K562 (cell line): ENCODE measurements around the gene TCF7. TPM values are rescaled to one million over a fixed set of nuclear protein-coding genes. Genes with fewer than 3 reads are reported as not detected.

Source experiments
- ATAC-seq: fragments of 200-7000 bp; cut with Tn5 transposase; 3 replicates; pipeline ENCODE4 v1.9.1; 2020; ENCODE audit warnings: moderate library complexity
- BruUV-seq: library from RNA; stranded (reverse); fragments of 400-500 nt; replicated peaks from 2 replicates; lab custom pipeline; 2021; lab: Mats Ljungman, UMichigan
- CTCF ChIA-PET: fragments of 300-600 bp; formaldehyde crosslinking; extraction: SDS; loops from one replicate; lab custom pipeline; 2021; ENCODE audit warnings: low intra/inter-chr PET ratio; lab: Yijun Ruan, JAX
- POLR2A ChIA-PET: fragments of 300-600, 350-650 bp; sonication (Branson Sonifier 250); formaldehyde crosslinking; extraction: SDS; loops from one replicate; lab custom pipeline; 2021; ENCODE audit warnings: antibody characterized with exemption, inconsistent platforms; lab: Yijun Ruan, JAX
- DNase-seq, 4 experiments: peaks; one replicate each; pipeline versions ENCODE4 v3.0.0 to v3.0.0-alpha.2; 2011 to 2018; ENCODE audit warnings: low spot score in 3 of 4, mixed read lengths in 3 of 4; ENCODE audit errors: extremely low read depth in 1 of 4
- FAIRE-seq: peaks from 2 replicates; lab custom pipeline; 2011; peaks lifted over from hg19 to GRCh38; lab: Jason Lieb, UNC
- H2AFZ ChIP-seq: 2 replicates; pipeline ENCODE4 v1.6.0; 2011; ENCODE audit warnings: low read depth, low read length, control low read depth, inconsistent platforms
- H3K27ac ChIP-seq: fragments of 200-600 bp; 3 replicates; pipeline ENCODE4 v1.8.0; 2011; ENCODE audit warnings: low read depth, mild to moderate bottlenecking, control low read depth, inconsistent platforms, low read length, moderate library complexity, mixed read lengths; ENCODE audit errors: extremely low read depth
- H3K27me3 ChIP-seq, 2 experiments: fragments of 300-600 bp in 1 of 2; 2 replicates in 1 of 2; 3 replicates in 1 of 2; pipeline versions ENCODE4 v1.6.0 to v1.8.0; 2011; ENCODE audit warnings: inconsistent platforms in 2 of 2, low read length in 2 of 2, mild to moderate bottlenecking in 1 of 2, mixed read lengths in 1 of 2, moderate library complexity in 1 of 2; ENCODE audit not compliant: control insufficient read depth in 2 of 2, insufficient read depth in 2 of 2
- H3K36me3 ChIP-seq: fragments of 300-600 bp; 3 replicates; pipeline ENCODE4 v1.8.0; 2011; ENCODE audit warnings: mild to moderate bottlenecking, low read length, inconsistent platforms; ENCODE audit not compliant: control insufficient read depth, insufficient read depth
- H3K4me1 ChIP-seq, 2 experiments: fragments of 200-600 bp in 1 of 2; replicated peaks in 1 of 2; 2 replicates in 1 of 2; 3 replicates in 1 of 2; pipeline versions ENCODE4 v1.5.1 to v1.8.0; 2011; ENCODE audit warnings: inconsistent platforms in 2 of 2, low read length in 2 of 2, mild to moderate bottlenecking in 1 of 2, mixed read lengths in 1 of 2, moderate library complexity in 1 of 2; ENCODE audit not compliant: control insufficient read depth in 2 of 2, insufficient read depth in 2 of 2
- H3K4me2 ChIP-seq: 2 replicates; pipeline ENCODE4 v1.6.1; 2011; ENCODE audit warnings: low read length, control low read depth, inconsistent platforms, mixed read lengths; ENCODE audit not compliant: insufficient read depth
- H3K4me3 ChIP-seq: fragments of 200-600 bp; sonication (generic), shearing (Covaris generic); 2 replicates; pipeline ENCODE4 v1.5.1; 2016; ENCODE audit warnings: control low read depth, inconsistent platforms
- H3K79me2 ChIP-seq: fragments of 200-600 bp; 3 replicates; pipeline ENCODE4 v1.8.0; 2011; ENCODE audit warnings: low read length, inconsistent platforms; ENCODE audit not compliant: control insufficient read depth, insufficient read depth
- H3K9ac ChIP-seq, 2 experiments: 2 replicates each; pipeline versions ENCODE4 v1.6.0 to v1.6.1; 2011; ENCODE audit warnings: low read depth in 2 of 2, low read length in 2 of 2, control low read depth in 1 of 2, inconsistent platforms in 1 of 2, mild to moderate bottlenecking in 1 of 2, mixed read lengths in 1 of 2; ENCODE audit not compliant: insufficient read depth in 1 of 2
- H3K9me1 ChIP-seq: one replicate; pipeline ENCODE4 v1.6.0; 2011; ENCODE audit warnings: inconsistent platforms, mild to moderate bottlenecking, low read length, moderate library complexity; ENCODE audit not compliant: control insufficient read depth, insufficient read depth
- H3K9me3 ChIP-seq: replicated peaks from 2 replicates; pipeline ENCODE4 v1.5.1; 2011; ENCODE audit warnings: low read depth, low read length, inconsistent platforms; ENCODE audit not compliant: control insufficient read depth, insufficient read depth
- H4K20me1 ChIP-seq: replicated peaks from 2 replicates; pipeline ENCODE4 v1.6.1; 2011; ENCODE audit warnings: low read length, inconsistent platforms, mixed read lengths; ENCODE audit not compliant: control insufficient read depth, insufficient read depth
- CHD2 ChIP-seq: IDR thresholded peaks from 2 replicates; pipeline ENCODE4 v1.6.1; 2011; ENCODE audit warnings: low read depth, low read length
- EZH2 ChIP-seq: IDR thresholded peaks from 2 replicates; pipeline ENCODE4 v1.6.1; 2012; ENCODE audit warnings: low read depth, mild to moderate bottlenecking, inconsistent platforms, low read length, borderline replicate concordance
- KLF10 ChIP-seq: fragments of 250-450 bp; sonication (Bioruptor Pico); IDR thresholded peaks from 2 replicates; pipeline ENCODE4 v1.6.1; 2021; ENCODE audit warnings: matching md5 sums
- PTBP1 ChIP-seq: fragments of 200-400 bp; formaldehyde crosslinking; IDR thresholded peaks from 2 replicates; pipeline ENCODE4 v1.6.1; 2017; ENCODE audit warnings: low read depth, low read length
- PURB ChIP-seq: sonication (generic); formaldehyde crosslinking; IDR thresholded peaks from 2 replicates; pipeline ENCODE4 v1.9.0; 2021; ENCODE audit warnings: low read depth, mild to moderate bottlenecking, missing genetic modification reagents
- RBBP5 ChIP-seq: fragments of 200-600 bp; sonication (generic); IDR thresholded peaks from 2 replicates; pipeline ENCODE4 v1.6.1; 2012; ENCODE audit warnings: borderline replicate concordance, mild to moderate bottlenecking, low read length, control low read depth, inconsistent platforms; ENCODE audit not compliant: insufficient read depth, poor library complexity, severe bottlenecking
- RBM22 ChIP-seq: fragments of 200-400 bp; formaldehyde crosslinking; IDR thresholded peaks from 2 replicates; pipeline ENCODE4 v1.6.1; 2018; ENCODE audit warnings: low read length, low read depth; ENCODE audit not compliant: poor library complexity, severe bottlenecking
- SETDB1 ChIP-seq: IDR thresholded peaks from one replicate; pipeline ENCODE4 v1.6.1; 2012; ENCODE audit warnings: low read length, control low read depth, inconsistent platforms
- SRF ChIP-seq, 2 experiments: fragments of 250-450, 450-650 bp in 1 of 2; sonication (Bioruptor Pico) in 1 of 2; sonication (generic) in 1 of 2; formaldehyde crosslinking; IDR thresholded peaks; 2 replicates each; pipeline versions ENCODE4 v1.5.0 to v1.5.1; 2020 to 2022; ENCODE audit warnings: mild to moderate bottlenecking in 1 of 2, missing genetic modification reagents in 1 of 2
- TGIF2 ChIP-seq: sonication (generic); formaldehyde crosslinking; IDR thresholded peaks from 2 replicates; pipeline ENCODE4 v1.8.1; 2022; ENCODE audit warnings: mild to moderate bottlenecking, missing genetic modification reagents, moderate library complexity
- TOE1 ChIP-seq, 2 experiments: fragments of 450-650 bp in 1 of 2; sonication (generic) in 1 of 2; formaldehyde crosslinking in 1 of 2; IDR thresholded peaks; 2 replicates each; pipeline versions ENCODE4 v1.7.1 to v1.8.0; 2016 to 2022; ENCODE audit warnings: borderline replicate concordance in 2 of 2, mild to moderate bottlenecking in 2 of 2, antibody characterized with exemption in 1 of 2, inconsistent platforms in 1 of 2, low read depth in 1 of 2, missing genetic modification reagents in 1 of 2, moderate library complexity in 1 of 2
- ZNF311 ChIP-seq: fragments of 250-450 bp; sonication (Bioruptor Pico); IDR thresholded peaks from 2 replicates; pipeline ENCODE4 v1.4.0; 2020; ENCODE audit warnings: mild to moderate bottlenecking, moderate library complexity
- ZNF512 ChIP-seq: IDR thresholded peaks from 2 replicates; pipeline ENCODE4 v1.6.1; 2016; ENCODE audit warnings: missing genetic modification characterization, missing compliant biosample characterization
- ZNF586 ChIP-seq: fragments of 450-650 bp; formaldehyde crosslinking; conservative IDR thresholded peaks from 2 replicates; pipeline ENCODE4 v1.4.0; 2020; ENCODE audit warnings: mild to moderate bottlenecking, moderate library complexity
- ZNF77 ChIP-seq: fragments of 250-450 bp; sonication (Bioruptor Pico); IDR thresholded peaks from 2 replicates; pipeline ENCODE4 v1.5.0; 2020
- WGBS: fragments of 100-300 bp; shearing (Covaris generic); methylation state at CpG from one replicate; pipeline ENCODE4 v1.1.6; 2016; ENCODE audit warnings: low coverage, mixed read lengths; ENCODE audit not compliant: insufficient coverage; ENCODE audit errors: missing lambda C conversion rate; 5-methylcytosine and 5-hydroxymethylcytosine counted together
- in situ Hi-C: fragments of 300-500 bp; cut with MboI; formaldehyde crosslinking; loops from 4 replicates; pipeline ENCODE4 v1.15.0; 2018; ENCODE audit warnings: inconsistent platforms, mixed read lengths
- intact Hi-C: fragments of 100-400 bp; cut with micrococcal nuclease; formaldehyde crosslinking; loops from 2 replicates; pipeline ENCODE4 v1.14.2; 2022
- polyA plus RNA-seq, 8 experiments: library from polyadenylated mRNA; depleted of rRNA in 4 of 8; stranded (reverse) in 5 of 8; unstranded in 3 of 8; fragments of >200 nt; fragmentation: Nextera tagmentation in 2 of 8; fragmentation: Illumina TruSeq in 1 of 8; extraction: Ambion mirVana in 2 of 8; extraction: Trizol in 1 of 8; gene quantifications; 2 replicates each; pipeline versions ENCODE4 v1.2.1 to v1.2.3, GENCODE V29; 2011 to 2014; ENCODE audit warnings: inconsistent platforms in 1 of 8, missing spikeins in 1 of 8
- total RNA-seq, 7 experiments: library from RNA; depleted of rRNA in 6 of 7; stranded (reverse); fragments of >200 nt in 6 of 7; fragmentation: Illumina TruSeq in 2 of 7; extraction: Trizol in 2 of 7; gene quantifications; 2 replicates each; pipeline versions ENCODE4 v1.2.1 to v1.2.3, GENCODE V29; 2011 to 2021; ENCODE audit warnings: low replicate concordance in 1 of 7
- TF ChIP-seq, protein P1 (sequence below): fragments of 250-450 bp; sonication (Bioruptor Pico); IDR thresholded peaks from 2 replicates; pipeline ENCODE4 v1.5.0; 2021; ENCODE audit warnings: mild to moderate bottlenecking, moderate library complexity

TCF7 gene
- total and polyA plus RNA-seq, 9 of the 15 experiments (the other 6 are each of a cell fraction or from before 2014, with no cell fraction given): 1.6 to 14.9 (median 4.2) TPM

GRCh38 chr5:134118212-134118835 lies 3.8 kb downstream of the TCF7 start:
- no TSS peak for BruUV-seq
- Histone ChIP-seq H3K4me1 (peaks cover 4 to 24% of the 10 kb centered on the region in 2 experiments; a peak in 3 of 5 replicates), H3K36me3 (no peaks in the 10 kb centered on the region; the same call in 2 of the 3 replicates), H3K9ac (no peak overlapping the region), H3K4me3 (no peak overlapping the region), H3K27ac (no peak overlapping the region), H4K20me1 (0 out of 2 replicates have a peak, but pooled peaks cover 13% of the 10 kb centered on the region), H3K4me2 (no peak overlapping the region), H3K79me2 (no peaks in the 10 kb centered on the region), H3K27me3 (no peaks in the 10 kb centered on the region), H3K9me1 (peaks cover 7% of the 10 kb centered on the region), H2AFZ (no peak overlapping the region), H3K9me3 (no peaks in the 10 kb centered on the region)
- no peak for DNase-seq
- no peak for ATAC-seq
- ChIA-PET CTCF (no interaction called here), POLR2A (interaction anchor here (0.6 kb wide), 1 partner anchor 21 kb away, joined by 3 read pairs; no protein-coding TSS in a partner anchor)
- intact Hi-C loops (no loop called here), in situ Hi-C loops (no loop called here)
- no peak for TF ChIP-seq TOE1 (IDR thresholded peaks at IDR 0.05; ENCODE audit: borderline replicate concordance)
- no peak for TF ChIP-seq TOE1 (CRISPR knock-in tag; IDR thresholded peaks at IDR 0.05; ENCODE audit: borderline replicate concordance, low read depth)
- no peak for TF ChIP-seq SETDB1
- no peak for TF ChIP-seq SRF (CRISPR knock-in tag; IDR thresholded peaks at IDR 0.05)
- TF ChIP-seq ZNF77: no peak
- TF ChIP-seq KLF10 (CRISPR knock-in tag): no peak
- TF ChIP-seq RBBP5: no peak
- TF ChIP-seq PURB (CRISPR knock-in tag): no peak
- TF ChIP-seq, protein P1, sequence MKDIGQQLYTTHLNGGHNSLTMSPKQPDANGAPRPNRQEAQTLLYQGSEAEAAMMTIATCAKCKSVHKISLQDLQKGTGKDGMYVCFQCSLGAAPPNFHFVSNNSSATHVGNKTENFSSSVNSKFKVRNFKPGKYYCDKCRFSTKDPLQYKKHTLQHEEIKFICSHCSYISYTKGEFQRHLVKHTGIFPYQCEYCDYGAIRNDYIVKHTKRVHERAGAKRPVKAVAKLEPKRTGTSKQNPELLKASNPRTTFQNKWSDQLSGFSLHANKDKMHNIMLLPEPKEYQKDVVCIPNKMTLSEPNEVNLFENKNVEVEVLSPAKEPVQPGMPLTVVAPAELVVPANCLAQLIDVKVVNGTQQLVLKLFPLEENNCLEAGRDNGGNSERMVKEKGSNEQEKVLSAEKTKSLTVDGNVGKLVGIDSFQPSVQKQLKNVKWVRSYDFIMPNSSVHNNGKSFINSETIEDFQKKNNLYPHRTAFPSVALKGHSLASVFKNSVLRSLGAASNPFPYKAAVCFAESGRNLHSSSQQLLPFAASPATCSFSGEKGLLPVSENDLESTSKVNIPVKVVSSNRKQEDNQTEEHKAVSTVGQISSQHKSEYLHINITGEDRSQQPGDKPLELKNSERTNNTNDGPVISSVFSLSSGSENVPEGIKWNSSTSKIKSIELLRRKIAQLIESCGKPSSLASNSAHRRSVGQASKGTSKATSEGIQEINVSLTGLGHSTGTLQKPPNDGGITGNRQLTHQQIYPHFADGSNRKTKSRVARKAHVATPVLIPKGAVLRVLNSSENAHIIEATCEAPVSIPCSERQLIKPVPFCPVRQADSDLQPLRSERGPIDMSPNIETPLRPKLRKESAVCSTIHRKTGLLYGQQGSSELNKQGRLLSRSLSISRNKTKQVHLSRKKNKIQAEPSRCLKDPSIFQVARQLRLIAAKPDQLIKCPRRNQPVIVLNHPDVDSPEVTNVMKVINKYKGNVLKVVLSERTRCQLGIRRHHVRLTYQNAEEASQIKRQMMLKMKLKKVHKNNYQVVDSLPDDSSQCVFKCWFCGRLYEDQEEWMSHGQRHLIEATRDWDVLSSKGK (CRISPR knock-in tag): no peak
- no peak for TF ChIP-seq ZNF311 (CRISPR knock-in tag)
- TF ChIP-seq EZH2: no peak
- TF ChIP-seq PTBP1: no peak
- no peak for TF ChIP-seq TGIF2 (CRISPR knock-in tag)
- no peak for TF ChIP-seq CHD2
- no peak for TF ChIP-seq ZNF512 (tag)
- TF ChIP-seq RBM22: no peak
- TF ChIP-seq ZNF586 (CRISPR knock-in tag): no peak
- 62% methylated on average over 4 of the region's 4 CpGs for WGBS
- no peak for FAIRE-seq
